Activated naive CD8-positive, alpha-beta T cell treated with anti-CD3 and anti-CD28 coated beads, Interleukin-2, amount 50 U/mL, for 24 hours (primary cell): ENCODE data around the gene SLC25A11.

Experiments used
- ATAC-seq: fragments of 150-1000 bp; cut with Tn5 transposase; one replicate; pipeline ENCODE4 v1.10.0; 2021
- DNase-seq: peaks from one replicate; pipeline ENCODE4 v3.0.0; 2021
- H3K27ac Mint-ChIP-seq: one replicate; pipeline ENCODE4 v1.8.0; 2021; ENCODE audit warnings: mild to moderate bottlenecking, mixed read lengths
- H3K27me3 Mint-ChIP-seq: one replicate; pipeline ENCODE4 v1.8.0; 2021; ENCODE audit warnings: mixed read lengths
- H3K36me3 Mint-ChIP-seq: one replicate; pipeline ENCODE4 v1.8.0; 2021; ENCODE audit warnings: low read depth, mixed read lengths
- H3K4me1 Mint-ChIP-seq: one replicate; pipeline ENCODE4 v1.8.0; 2021; ENCODE audit warnings: mixed read lengths
- H3K4me3 Mint-ChIP-seq: one replicate; pipeline ENCODE4 v1.8.0; 2021; ENCODE audit warnings: mild to moderate bottlenecking, moderate library complexity, mixed read lengths
- H3K9me3 Mint-ChIP-seq: one replicate; pipeline ENCODE4 v1.8.0; 2021; ENCODE audit warnings: mixed read lengths

SLC25A11 gene

GRCh38 chr17:4939796-4940554, at the start of gene SLC25A11, which contains the start of gene RNF167:
SLC25A11 (minus strand) TSS chr17:4940046; CDS start chr17:4939910, 136 bp downstream.
RNF167 (plus strand) TSS chr17:4940268; CDS start chr17:4940910, 642 bp downstream.
- ATAC-seq: peak; percentile 79
- Mint-ChIP-seq H3K9me3 (no peaks in the 10 kb centered on the region), H3K36me3 (peaks cover 43% of the 10 kb centered on the region), H3K4me3 (peak within 1 kb of the TSS; percentile 99), H3K27me3 (peaks cover 2% of the 10 kb centered on the region), H3K4me1 (peaks cover 62% of the 10 kb centered on the region), H3K27ac (peak within 1 kb of the TSS; percentile 99)
- DNase-seq: peak; percentile 94

GRCh38 chr17:4987767-4988567, 48.1 kb upstream of the SLC25A11 start:
- Mint-ChIP-seq H3K27me3 (no peaks in the 10 kb centered on the region), H3K4me3 (peak overlapping the region; percentile 90), H3K9me3 (no peaks in the 10 kb centered on the region), H3K36me3 (peaks cover 16% of the 10 kb centered on the region), H3K4me1 (peaks cover 32% of the 10 kb centered on the region), H3K27ac (peak overlapping the region; percentile 88)
- DNase-seq (no peak), ATAC-seq (no peak)

GRCh38 chr17:4986951-4987766, 47.3 kb upstream of the SLC25A11 start, which contains the start of gene CAMTA2:
CAMTA2 (minus strand) TSS chr17:4987675; CDS start chr17:4986222, 1,453 bp downstream.
- DNase-seq (peak; percentile 94), ATAC-seq (peak; percentile 92)
- Mint-ChIP-seq H3K9me3 (no peaks in the 10 kb centered on the region), H3K4me3 (peak within 1 kb of the TSS; percentile 90), H3K27me3 (no peaks in the 10 kb centered on the region), H3K36me3 (peaks cover 19% of the 10 kb centered on the region), H3K27ac (peak within 1 kb of the TSS; percentile 88), H3K4me1 (peaks cover 32% of the 10 kb centered on the region)

- Mint-ChIP-seq H3K4me1 (peaks cover 36% of the 10 kb centered on the region), H3K9me3 (no peaks in the 10 kb centered on the region)
Measured at GRCh38 chr17:4986403-4986802, 46.6 kb upstream of the SLC25A11 start.

GRCh38 chr17:4982305-4982704, 42.5 kb upstream of the SLC25A11 start:
- Mint-ChIP-seq H3K36me3 (peaks cover 21% of the 10 kb centered on the region), H3K9me3 (no peaks in the 10 kb centered on the region), H3K4me1 (peaks cover 24% of the 10 kb centered on the region), H3K27ac (peak overlapping the region; percentile 58), H3K27me3 (no peaks in the 10 kb centered on the region), H3K4me3 (no peak overlapping the region)
- DNase-seq (no peak), ATAC-seq (no peak)

More at GRCh38 chr17:4986403-4986802, 46.6 kb upstream of the SLC25A11 start:
- DNase-seq (no peak), ATAC-seq (no peak)
- peaks cover 16% of the 10 kb centered on the region for H3K36me3 Mint-ChIP-seq
- peak overlapping the region; percentile 90 for H3K4me3 Mint-ChIP-seq
- peak overlapping the region; percentile 88 for H3K27ac Mint-ChIP-seq
- no peaks in the 10 kb centered on the region for H3K27me3 Mint-ChIP-seq

GRCh38 chr17:4980644-4981216, 40.9 kb upstream of the SLC25A11 start:
- H3K4me3 Mint-ChIP-seq: no peak overlapping the region
- peaks cover 16% of the 10 kb centered on the region for H3K4me1 Mint-ChIP-seq
- peaks cover 23% of the 10 kb centered on the region for H3K36me3 Mint-ChIP-seq
- ATAC-seq (peak; percentile 60), DNase-seq (peak; percentile 48)
- no peaks in the 10 kb centered on the region for H3K27me3 Mint-ChIP-seq
- H3K9me3 Mint-ChIP-seq: no peaks in the 10 kb centered on the region
- H3K27ac Mint-ChIP-seq: peak overlapping the region; percentile 12

- Mint-ChIP-seq H3K4me3 (no peak overlapping the region), H3K9me3 (no peaks in the 10 kb centered on the region), H3K27me3 (no peaks in the 10 kb centered on the region), H3K36me3 (peaks cover 33% of the 10 kb centered on the region), H3K27ac (peak overlapping the region; percentile 22), H3K4me1 (peaks cover 19% of the 10 kb centered on the region)
- ATAC-seq (no peak), DNase-seq (no peak)
Measured at GRCh38 chr17:4978726-4979125, 38.9 kb upstream of the SLC25A11 start.

GRCh38 chr17:4974115-4974670, 34.3 kb upstream of the SLC25A11 start:
- ATAC-seq (no peak), DNase-seq (no peak)
- peak overlapping the region; percentile 62 for H3K27ac Mint-ChIP-seq
- peaks cover 3% of the 10 kb centered on the region for H3K27me3 Mint-ChIP-seq
- H3K36me3 Mint-ChIP-seq: peaks cover 51% of the 10 kb centered on the region
- peaks cover 27% of the 10 kb centered on the region for H3K4me1 Mint-ChIP-seq
- H3K4me3 Mint-ChIP-seq: no peak overlapping the region
- no peaks in the 10 kb centered on the region for H3K9me3 Mint-ChIP-seq

- H3K27me3 Mint-ChIP-seq: peaks cover 4% of the 10 kb centered on the region
- DNase-seq (no peak), ATAC-seq (no peak)
- peaks cover 34% of the 10 kb centered on the region for H3K4me1 Mint-ChIP-seq
- H3K4me3 Mint-ChIP-seq: no peak overlapping the region
- H3K36me3 Mint-ChIP-seq: peaks cover 51% of the 10 kb centered on the region
- peak overlapping the region; percentile 62 for H3K27ac Mint-ChIP-seq
- no peaks in the 10 kb centered on the region for H3K9me3 Mint-ChIP-seq
Measured at GRCh38 chr17:4973256-4974114, 33.6 kb upstream of the SLC25A11 start.

- no peak for ATAC-seq
- H3K36me3 Mint-ChIP-seq: peaks cover 50% of the 10 kb centered on the region
Measured at GRCh38 chr17:4972752-4973151, 32.9 kb upstream of the SLC25A11 start.

GRCh38 chr17:4972322-4972721, 32.5 kb upstream of the SLC25A11 start:
- Mint-ChIP-seq H3K4me1 (peaks cover 34% of the 10 kb centered on the region), H3K27me3 (peaks cover 4% of the 10 kb centered on the region), H3K36me3 (peaks cover 48% of the 10 kb centered on the region), H3K27ac (peak overlapping the region; percentile 53), H3K9me3 (no peaks in the 10 kb centered on the region), H3K4me3 (no peak overlapping the region)
- ATAC-seq (no peak), DNase-seq (no peak)

More at GRCh38 chr17:4972752-4973151, 32.9 kb upstream of the SLC25A11 start:
- H3K4me1 Mint-ChIP-seq: peaks cover 34% of the 10 kb centered on the region
- no peak for DNase-seq
- H3K9me3 Mint-ChIP-seq: no peaks in the 10 kb centered on the region
- peaks cover 4% of the 10 kb centered on the region for H3K27me3 Mint-ChIP-seq
- H3K4me3 Mint-ChIP-seq: no peak overlapping the region
- H3K27ac Mint-ChIP-seq: peak overlapping the region; percentile 53

GRCh38 chr17:4971826-4972225, 32.0 kb upstream of the SLC25A11 start:
- Mint-ChIP-seq H3K9me3 (no peaks in the 10 kb centered on the region), H3K27me3 (peaks cover 4% of the 10 kb centered on the region), H3K36me3 (peaks cover 47% of the 10 kb centered on the region), H3K27ac (peak overlapping the region; percentile 35), H3K4me3 (no peak overlapping the region), H3K4me1 (peaks cover 34% of the 10 kb centered on the region)
- no peak for ATAC-seq
- DNase-seq: no peak

GRCh38 chr17:4970273-4970672, 30.4 kb upstream of the SLC25A11 start:
- no peak overlapping the region for H3K4me3 Mint-ChIP-seq
- ATAC-seq: no peak
- H3K9me3 Mint-ChIP-seq: no peaks in the 10 kb centered on the region
- H3K36me3 Mint-ChIP-seq: peaks cover 50% of the 10 kb centered on the region
- DNase-seq: no peak
- peaks cover 4% of the 10 kb centered on the region for H3K27me3 Mint-ChIP-seq
- peaks cover 41% of the 10 kb centered on the region for H3K4me1 Mint-ChIP-seq
- no peak overlapping the region for H3K27ac Mint-ChIP-seq
